Type B pancreatic cell (in vitro differentiated cells): Measurements from ENCODE around the gene BUD31. TPM values are rescaled to one million over a fixed set of nuclear protein-coding genes. Genes with fewer than 3 reads are reported as not detected.
"Not testable (repeated sequence)": the region's sequence is repeated elsewhere in the genome, so short reads cannot be mapped to it uniquely, and the experiment has no call there.

Source experiments
- DNase-seq: peaks from one replicate; pipeline ENCODE4 v3.0.0; 2021; ENCODE audit warnings: mixed read lengths; ENCODE audit not compliant: unreplicated experiment; ENCODE audit errors: extremely low spot score
- H3K27ac Mint-ChIP-seq: 2 replicates; pipeline ENCODE4 v1.8.0; 2021; ENCODE audit warnings: mild to moderate bottlenecking, mixed read lengths
- H3K27me3 Mint-ChIP-seq: 2 replicates; pipeline ENCODE4 v1.8.0; 2021; ENCODE audit warnings: mixed read lengths
- H3K36me3 Mint-ChIP-seq: 2 replicates; pipeline ENCODE4 v1.8.0; 2021; ENCODE audit warnings: mixed read lengths
- H3K4me1 Mint-ChIP-seq: one replicate; pipeline ENCODE4 v1.8.0; 2021; ENCODE audit warnings: mixed read lengths; ENCODE audit not compliant: unreplicated experiment
- H3K4me3 Mint-ChIP-seq: 2 replicates; pipeline ENCODE4 v1.8.0; 2021; ENCODE audit warnings: mild to moderate bottlenecking, mixed read lengths
- H3K9me3 Mint-ChIP-seq: 2 replicates; pipeline ENCODE4 v1.8.0; 2021; ENCODE audit warnings: mixed read lengths
- total RNA-seq: library from RNA; stranded (reverse); gene quantifications from 2 replicates; pipeline ENCODE4 v1.2.1, GENCODE V29; 2021; ENCODE audit warnings: low replicate concordance
- TF ChIP-seq, protein P1 (sequence below): fragments of 200-600 bp; sonication (generic); conservative IDR thresholded peaks from 2 replicates; pipeline ENCODE4 v1.5.0; 2021; ENCODE audit warnings: antibody characterized with exemption, mild to moderate bottlenecking

The BUD31 gene
- total RNA-seq, 1 donor from 2014 or later, result 102 TPM

DNA sequence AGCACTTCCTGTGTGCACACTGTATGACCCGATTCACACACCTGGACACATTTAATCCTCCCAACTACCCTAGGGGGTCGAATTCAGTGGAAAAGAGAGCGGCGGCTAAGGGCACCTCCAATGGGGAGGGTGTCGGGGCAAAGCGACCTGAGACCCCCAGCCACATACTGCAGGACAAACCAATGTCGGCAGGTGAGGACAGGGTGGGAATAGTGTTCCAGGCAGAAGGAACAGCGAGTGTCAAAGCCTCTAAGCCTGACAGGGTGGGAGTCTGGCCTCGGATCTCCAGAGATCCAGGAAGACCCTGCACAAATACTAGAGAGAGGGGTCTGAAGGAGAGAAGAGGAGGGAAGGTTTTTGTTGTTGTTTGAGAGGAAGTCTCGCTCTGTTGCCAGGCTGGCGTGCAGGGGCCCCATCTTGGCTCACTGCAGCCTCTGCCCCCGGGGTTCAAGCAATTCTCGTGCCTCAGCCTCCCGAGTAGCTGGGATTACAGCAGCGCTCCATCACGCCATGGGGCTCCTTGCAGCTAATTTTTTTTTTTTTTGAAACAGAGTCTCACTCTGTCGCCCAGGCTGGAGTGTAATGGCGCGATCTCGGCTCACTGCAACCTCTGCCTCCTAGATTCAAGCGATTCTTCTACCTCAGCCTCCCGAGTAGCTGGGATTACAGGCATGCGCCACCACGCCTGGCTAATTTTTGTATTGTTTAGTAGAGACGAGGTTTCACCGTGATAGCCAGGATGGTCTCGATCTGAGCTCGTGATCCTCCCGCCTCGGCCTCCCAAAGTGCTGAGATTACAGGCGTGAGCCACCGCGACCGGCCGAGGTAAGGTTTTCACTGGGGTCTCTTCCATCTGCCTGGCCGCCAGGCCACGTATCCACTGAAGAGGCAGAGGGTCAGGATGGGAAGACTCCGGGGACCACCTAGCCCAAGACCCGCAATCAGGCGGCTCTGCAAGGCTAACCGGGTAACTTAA is 35.4 kb upstream of the BUD31 start:
- H3K27ac Mint-ChIP-seq, result peak overlapping the region; percentile 97

DNA sequence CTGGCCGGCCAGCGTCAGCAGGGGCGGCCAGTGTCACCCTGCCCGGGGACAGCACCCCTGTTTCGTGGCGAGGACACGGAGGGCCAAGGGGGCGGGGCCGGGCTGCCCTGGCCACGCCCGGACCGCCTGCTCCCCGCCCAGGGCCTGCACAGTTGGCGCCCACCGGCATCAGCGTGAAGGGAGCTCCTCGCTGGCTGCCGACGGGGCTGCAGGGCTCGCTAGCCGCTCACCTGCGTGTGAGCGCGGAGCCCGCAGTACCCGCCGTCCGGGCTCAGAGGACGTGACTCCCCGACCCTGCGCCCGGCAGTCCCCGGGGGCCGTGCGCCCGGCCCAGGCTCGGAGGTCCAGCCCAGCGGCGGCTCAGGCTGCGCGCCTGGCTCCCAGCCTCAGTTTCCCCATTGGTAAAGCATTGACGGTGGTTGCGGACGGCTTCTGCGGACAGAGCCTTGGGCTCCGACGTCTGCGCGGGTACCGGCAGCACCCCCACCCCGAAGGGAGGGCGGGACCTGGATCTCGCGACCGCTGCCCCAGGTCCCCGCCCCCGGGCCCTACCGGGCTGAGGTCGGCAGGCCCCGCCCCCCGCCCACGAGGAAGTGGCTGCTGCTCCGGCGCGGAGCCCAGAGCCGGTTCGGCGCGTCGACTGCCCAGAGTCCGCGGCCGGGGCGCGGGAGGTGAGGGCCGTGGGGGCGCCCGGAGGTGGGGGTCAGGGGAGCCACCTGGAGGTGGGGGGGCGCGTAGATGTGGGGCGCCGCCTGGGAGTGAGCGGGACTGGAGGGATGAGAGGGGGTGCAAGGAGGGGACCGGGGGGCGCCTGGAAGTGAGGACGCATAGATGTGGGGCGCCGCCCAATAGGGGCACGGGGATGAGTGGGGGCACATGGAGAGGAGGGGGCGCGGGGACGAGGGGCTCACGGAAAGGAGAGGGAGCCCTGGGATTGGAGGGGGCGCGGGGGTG is 34.4 kb upstream of the BUD31 start, which contains the start of gene ARPC1B:
Gene ARPC1B (plus strand): TSS at position 620 of the 954 bp plus-strand sequence. CDS start 10,985 bp downstream, outside the sequence.
- Mint-ChIP-seq H3K27me3 (no peaks in the 10 kb centered on the region), H3K36me3 (peaks cover 5% of the 10 kb centered on the region), H3K27ac (peak within 1 kb of the TSS; percentile 97), H3K4me1 (peaks cover 14% of the 10 kb centered on the region), H3K9me3 (no peaks in the 10 kb centered on the region), H3K4me3 (peak within 1 kb of the TSS; percentile 87)
- DNase-seq, result no peak
- TF ChIP-seq, protein P1, sequence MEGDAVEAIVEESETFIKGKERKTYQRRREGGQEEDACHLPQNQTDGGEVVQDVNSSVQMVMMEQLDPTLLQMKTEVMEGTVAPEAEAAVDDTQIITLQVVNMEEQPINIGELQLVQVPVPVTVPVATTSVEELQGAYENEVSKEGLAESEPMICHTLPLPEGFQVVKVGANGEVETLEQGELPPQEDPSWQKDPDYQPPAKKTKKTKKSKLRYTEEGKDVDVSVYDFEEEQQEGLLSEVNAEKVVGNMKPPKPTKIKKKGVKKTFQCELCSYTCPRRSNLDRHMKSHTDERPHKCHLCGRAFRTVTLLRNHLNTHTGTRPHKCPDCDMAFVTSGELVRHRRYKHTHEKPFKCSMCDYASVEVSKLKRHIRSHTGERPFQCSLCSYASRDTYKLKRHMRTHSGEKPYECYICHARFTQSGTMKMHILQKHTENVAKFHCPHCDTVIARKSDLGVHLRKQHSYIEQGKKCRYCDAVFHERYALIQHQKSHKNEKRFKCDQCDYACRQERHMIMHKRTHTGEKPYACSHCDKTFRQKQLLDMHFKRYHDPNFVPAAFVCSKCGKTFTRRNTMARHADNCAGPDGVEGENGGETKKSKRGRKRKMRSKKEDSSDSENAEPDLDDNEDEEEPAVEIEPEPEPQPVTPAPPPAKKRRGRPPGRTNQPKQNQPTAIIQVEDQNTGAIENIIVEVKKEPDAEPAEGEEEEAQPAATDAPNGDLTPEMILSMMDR, result no peak

More for the DNA sequence above, 35.4 kb upstream of the BUD31 start:
- TF ChIP-seq, protein P1, result no peak
- no peak for DNase-seq
- no peaks in the 10 kb centered on the region for H3K27me3 Mint-ChIP-seq
- peaks cover 13% of the 10 kb centered on the region for H3K4me1 Mint-ChIP-seq
- peak overlapping the region; percentile 87 for H3K4me3 Mint-ChIP-seq
- peaks cover 4% of the 10 kb centered on the region for H3K36me3 Mint-ChIP-seq
- H3K9me3 Mint-ChIP-seq, result no peaks in the 10 kb centered on the region

DNA sequence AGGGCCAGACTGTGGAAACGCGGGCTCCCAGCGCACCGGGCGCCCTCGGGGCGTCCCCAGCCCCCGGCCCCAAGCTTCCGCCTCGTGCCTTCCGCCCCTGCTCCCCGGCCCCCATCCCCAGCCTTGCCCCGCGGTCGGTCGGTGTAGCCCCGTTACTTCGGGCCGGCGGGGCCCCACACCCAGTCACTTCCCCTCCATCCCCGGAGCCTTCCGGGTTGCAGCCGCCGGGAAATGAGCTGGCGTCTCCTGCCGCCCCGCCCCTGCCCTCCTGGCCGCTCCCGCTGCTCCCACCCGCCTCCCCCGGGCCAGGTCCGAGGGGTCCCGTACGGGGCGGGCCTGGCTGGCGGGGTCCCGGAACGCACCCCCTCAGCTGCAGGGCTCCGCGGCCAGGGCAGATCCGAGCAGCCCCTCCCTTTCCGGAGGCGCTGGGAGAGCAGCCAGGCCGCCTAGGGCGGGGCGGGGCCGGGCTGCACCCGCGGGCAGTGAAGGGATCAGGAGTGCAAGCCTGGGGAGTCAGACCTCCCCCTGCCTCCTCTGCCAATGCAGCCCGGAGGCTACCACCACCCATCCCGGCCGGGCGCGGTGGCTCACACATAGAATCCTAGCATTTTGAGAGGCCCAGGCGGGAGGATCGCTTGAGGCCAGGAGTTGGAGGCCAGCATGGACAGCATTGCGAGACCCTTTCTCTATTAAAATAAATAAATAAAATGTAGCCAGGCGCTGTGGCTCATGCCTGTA is 33.5 kb upstream of the BUD31 start:
- no peak overlapping the region for H3K27ac Mint-ChIP-seq

DNA sequence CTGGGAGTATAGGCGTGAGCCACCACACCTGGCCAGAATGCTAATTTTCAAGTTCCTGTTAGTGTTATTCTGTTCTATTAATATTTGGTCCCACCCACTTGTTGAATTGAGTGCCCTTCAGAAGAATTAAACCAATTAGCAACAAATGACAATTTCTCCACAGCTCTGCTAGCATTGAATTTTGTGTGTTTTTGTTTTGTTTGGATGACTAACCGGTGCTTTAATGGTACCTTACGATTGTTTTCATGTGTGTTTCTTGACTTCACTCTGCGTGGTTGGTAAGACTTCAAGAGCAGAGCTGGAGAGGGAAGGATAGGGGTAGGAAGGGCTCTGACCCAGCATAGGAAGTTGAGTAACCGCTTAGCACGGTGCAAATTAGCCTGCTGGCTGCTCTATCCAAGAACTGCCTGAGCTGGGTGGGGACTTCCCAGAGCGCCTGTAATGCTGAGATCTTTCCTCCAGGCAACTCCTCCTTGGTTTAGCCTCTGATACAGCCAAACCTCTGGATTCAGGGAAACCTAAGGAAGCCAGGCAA is 29.7 kb upstream of the BUD31 start:
- no peaks in the 10 kb centered on the region for H3K27me3 Mint-ChIP-seq
- peak overlapping the region; percentile 89 for H3K27ac Mint-ChIP-seq
- H3K9me3 Mint-ChIP-seq, result no peaks in the 10 kb centered on the region
- peaks cover 11% of the 10 kb centered on the region for H3K4me1 Mint-ChIP-seq
- TF ChIP-seq, protein P1, result no peak
- H3K36me3 Mint-ChIP-seq, result peaks cover 5% of the 10 kb centered on the region
- DNase-seq, result no peak
- H3K4me3 Mint-ChIP-seq, result peak overlapping the region; percentile 67

More for the DNA sequence above, 33.5 kb upstream of the BUD31 start:
- peaks cover 20% of the 10 kb centered on the region for H3K4me1 Mint-ChIP-seq
- peak overlapping the region; percentile 58 for H3K4me3 Mint-ChIP-seq
- no peaks in the 10 kb centered on the region for H3K9me3 Mint-ChIP-seq
- peaks cover 5% of the 10 kb centered on the region for H3K36me3 Mint-ChIP-seq
- no peaks in the 10 kb centered on the region for H3K27me3 Mint-ChIP-seq
- no peak for DNase-seq
- TF ChIP-seq, protein P1, result no peak

DNA sequence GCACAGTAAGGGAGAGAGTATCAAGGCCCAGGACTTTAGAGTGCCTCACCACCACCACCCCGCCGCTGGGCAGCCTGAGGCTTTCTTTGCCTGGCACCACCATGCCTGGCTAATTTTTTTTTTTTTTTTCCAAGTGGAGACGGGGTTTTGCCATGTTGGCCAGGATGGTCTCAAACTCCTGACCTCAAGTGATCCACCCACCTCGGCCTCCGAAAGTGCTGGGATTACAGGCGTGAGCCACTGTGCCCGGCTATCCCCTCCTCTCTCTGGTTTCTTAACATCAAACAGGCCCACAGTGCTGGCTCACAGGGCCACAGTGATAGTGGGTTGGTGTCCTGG is 29.1 kb upstream of the BUD31 start:
- H3K27ac Mint-ChIP-seq, result peak overlapping the region; percentile 89
- not testable (repeated sequence) for H3K27me3 Mint-ChIP-seq, H3K4me3 Mint-ChIP-seq, DNase-seq, H3K9me3 Mint-ChIP-seq, H3K36me3 Mint-ChIP-seq
- peaks cover 11% of the 10 kb centered on the region for H3K4me1 Mint-ChIP-seq
